NCI-H2196 (cell line): ENCODE results near the gene GRB7.
A peak's percentile ranks its signal among the peaks of the same experiment; 100 is the strongest.
"Not testable (repeated sequence)": the region's sequence is repeated elsewhere in the genome, so short reads cannot be mapped to it uniquely, and the experiment has no call there.

Source experiments
- DNase-seq: peaks from one replicate; lab custom pipeline; 2025; ENCODE audit not compliant: unreplicated experiment; lab: John Stamatoyannopoulos, UW

The GRB7 gene

GRCh38 chr17:39737760-39738567 is at the start of gene GRB7:
Gene GRB7 (plus strand): TSS chr17:39737938. CDS start chr17:39742302, 4,364 bp downstream.
- peak; percentile 77 for DNase-seq

- no peak for DNase-seq
Measured at GRCh38 chr17:39688475-39688835, 49.3 kb upstream of the GRB7 start.

- DNase-seq = no peak
Measured at GRCh38 chr17:39688945-39689344, 48.8 kb upstream of the GRB7 start.

GRCh38 chr17:39694593-39694992 is 43.1 kb upstream of the GRB7 start:
- no peak for DNase-seq

- no peak for DNase-seq
Measured at GRCh38 chr17:39695089-39695474, 42.7 kb upstream of the GRB7 start.

- DNase-seq = no peak
Measured at GRCh38 chr17:39696731-39697130, 41.0 kb upstream of the GRB7 start.

- DNase-seq = no peak
Measured at GRCh38 chr17:39697961-39698360, 39.8 kb upstream of the GRB7 start.

- DNase-seq = not testable (repeated sequence)
Measured at GRCh38 chr17:39699157-39699817, 38.5 kb upstream of the GRB7 start.

- DNase-seq = no peak
Measured at GRCh38 chr17:39699818-39700147, 38.0 kb upstream of the GRB7 start, which contains the start of gene ERBB2. Gene ERBB2 (plus strand): TSS chr17:39700064. CDS start chr17:39700239, 175 bp downstream.

- no peak for DNase-seq
Measured at GRCh38 chr17:39700148-39700987, 37.4 kb upstream of the GRB7 start.

GRCh38 chr17:39701012-39701783 is 36.5 kb upstream of the GRB7 start:
- no peak for DNase-seq

GRCh38 chr17:39701784-39702422 is 35.8 kb upstream of the GRB7 start:
- DNase-seq = no peak

GRCh38 chr17:39702901-39703893 is 34.5 kb upstream of the GRB7 start:
- peak; percentile 17 for DNase-seq

GRCh38 chr17:39703913-39704312 is 33.8 kb upstream of the GRB7 start:
- no peak for DNase-seq

GRCh38 chr17:39704821-39705551 is 32.8 kb upstream of the GRB7 start:
- DNase-seq = no peak

- peak; percentile 79 for DNase-seq
Measured at GRCh38 chr17:39705786-39706348, 31.9 kb upstream of the GRB7 start.

GRCh38 chr17:39706383-39706782 is 31.4 kb upstream of the GRB7 start:
- DNase-seq = no peak

GRCh38 chr17:39706921-39707337 is 30.8 kb upstream of the GRB7 start:
- DNase-seq = no peak
